Keratinocyte (primary cell): ENCODE data around the gene EPHB2.
"Not testable (repeated sequence)": the region's sequence is repeated elsewhere in the genome, so short reads cannot be mapped to it uniquely, and the experiment has no call there.

Experiments used
- CTCF ChIP-seq, 3 experiments: IDR thresholded peaks in 1 of 3; conservative IDR thresholded peaks in 1 of 3; optimal IDR thresholded peaks in 1 of 3; 2 replicates in 2 of 3; 3 replicates in 1 of 3; pipeline versions ENCODE3 to v1.5.1; 2011; ENCODE audit warnings: low read length in 3 of 3, mild to moderate bottlenecking in 3 of 3, moderate library complexity in 2 of 3, control low read depth in 1 of 3, inconsistent platforms in 1 of 3; ENCODE audit not compliant: insufficient read depth in 2 of 3; ENCODE audit errors: extremely low read depth in 1 of 3
- EZH2 ChIP-seq: IDR thresholded peaks from one replicate; pipeline ENCODE4 v1.6.1; 2012; ENCODE audit warnings: inconsistent platforms, mild to moderate bottlenecking, low read length, moderate library complexity

- not testable (repeated sequence) for TF ChIP-seq EZH2; CTCF (optimal IDR thresholded peaks at IDR 0.05 in 1 of 3, IDR thresholded peaks at IDR 0.05 in 1 of 3, conservative IDR thresholded peaks at IDR 0.05 in 1 of 3; ENCODE audit: extremely low read depth in 1 of 3, insufficient read depth in 2 of 3, low read length in 3 of 3)
Measured at GRCh38 chr1:22668840-22669239, 41.8 kb upstream of the EPHB2 start.
